Ovary (tissue), 9 donors: ENCODE results near the gene ASB1. TPM values are rescaled to one million over a fixed set of nuclear protein-coding genes. Genes with fewer than 3 reads are reported as not detected.

ENCODE experiments used
- DNase-seq, 5 donors: peaks; one replicate each; pipeline ENCODE4 v3.0.0-alpha.2; 2019 to 2020
- H3K27ac ChIP-seq, 2 donors: fragments of 200-600 bp; one replicate each; pipeline versions ENCODE4 v1.5.1 to v1.8.0; 2019 to 2022
- H3K27me3 ChIP-seq: fragments of 200-600 bp; one replicate; pipeline ENCODE4 v1.8.0; 2022
- H3K36me3 ChIP-seq: fragments of 200-600 bp; sonication (generic); one replicate; pipeline ENCODE4 v1.5.1; 2019
- H3K4me1 ChIP-seq: one replicate; pipeline ENCODE4 v1.8.1; 2013; ENCODE audit warnings: mild to moderate bottlenecking, moderate library complexity; ENCODE audit not compliant: insufficient read depth
- H3K4me3 ChIP-seq: fragments of 200-600 bp; sonication (generic); one replicate; pipeline ENCODE4 v1.5.1; 2017
- H3K9me3 ChIP-seq, 2 donors: fragments of 200-600 bp in 1 of 2; sonication (generic) in 1 of 2; one replicate each; pipeline versions ENCODE4 v1.5.1 to v1.8.1; 2013 to 2019; ENCODE audit warnings: mild to moderate bottlenecking in 1 of 2, moderate library complexity in 1 of 2
- CTCF ChIP-seq, 3 donors: fragments of 450-650 bp in 2 of 3; fragments of 200-600 bp in 1 of 3; IDR thresholded peaks; one replicate each; pipeline versions ENCODE4 v1.5.1 to v1.8.0; 2016 to 2022; ENCODE audit warnings: antibody characterized with exemption in 3 of 3, mild to moderate bottlenecking in 1 of 3
- EP300 ChIP-seq: sonication (generic); formaldehyde crosslinking; IDR thresholded peaks from one replicate; pipeline ENCODE4 v1.6.1; 2017; ENCODE audit warnings: antibody characterized with exemption
- POLR2A ChIP-seq: fragments of 450-650 bp; IDR thresholded peaks from one replicate; pipeline ENCODE4 v1.6.1; 2017; ENCODE audit warnings: antibody characterized with exemption, mild to moderate bottlenecking, moderate library complexity
- WGBS, 3 donors: extraction: QIAGEN DNeasy Blood & Tissue Kit in 1 of 3; methylation state at CpG; one replicate each; pipeline versions ENCODE4 v1.1.5 to v1.1.7; 2013 to 2017; 5-methylcytosine and 5-hydroxymethylcytosine counted together
- intact Hi-C, 4 donors: fragments of 100-400 bp; cut with DNase I; formaldehyde crosslinking; loops; one replicate each; pipeline versions ENCODE4 v1.11.0 to v1.15.1; 2022 to 2023
- polyA plus RNA-seq, 2 donors: library from polyadenylated mRNA; stranded (reverse); fragments of 200-250 nt in 1 of 2; fragments of 350-450 nt in 1 of 2; fragmentation: Illumina TruSeq in 1 of 2; extraction: RNeasy Lipid Tissue Mini Kit (QIAGEN cat#74804) in 1 of 2; gene quantifications; one replicate each; pipeline ENCODE4 v1.2.3, GENCODE V29; 2013 to 2014
- total RNA-seq, 7 donors: library from RNA; depleted of rRNA in 2 of 7; stranded (reverse); fragments of >200 nt in 2 of 7; fragmentation: NEBNext Ultra II Directional in 3 of 7; extraction: Animal tissue kit (Norgen Biotek cat#: 25700) in 3 of 7; gene quantifications; one replicate each; pipeline versions ENCODE4 v1.1.0 to v1.2.4, GENCODE V29; 2016 to 2023
- donor health status: DM: no; HTN: no; CAD: no; lungs with moderate emphysema.
- donor health status: DM: no; HTN: no; CAD: no.
- donor health status: Bipolar disorder and iron deficiency.
- donor health status: DM: yes; HTN: yes; CAD: no.
- donor health status: DM: no; HTN: no; CAD: no.
- donor health status: DM: yes; HTN: yes; CAD: no.

Gene ASB1
- total and polyA plus RNA-seq, 9 donors: 9.3 to 34.0 (median 29.6) TPM

GRCh38 chr2:238391042-238391689 is 35.6 kb upstream of the ASB1 start:
- Histone ChIP-seq H3K36me3 (no peaks in the 10 kb centered on the region), H3K4me1 (no peaks in the 10 kb centered on the region), H3K27ac (no peak overlapping the region), H3K9me3 (no peaks in the 10 kb centered on the region), H3K27me3 (no peaks in the 10 kb centered on the region), H3K4me3 (no peak overlapping the region)
- TF ChIP-seq POLR2A (no peak), EP300 (no peak), CTCF (IDR thresholded peaks at IDR 0.05) (no peak)
- intact Hi-C loops: no loop called here
- no peak for DNase-seq
- 90 to 94% (median 92%) methylated on average over 6 of the region's 6 CpGs for WGBS, 3 donors

GRCh38 chr2:238396663-238397062 is 30.1 kb upstream of the ASB1 start:
- H3K9me3 ChIP-seq: no peaks in the 10 kb centered on the region
- no peak overlapping the region for H3K27ac ChIP-seq
- H3K4me3 ChIP-seq: no peak overlapping the region
- intact Hi-C loops: no loop called here
- no peak for DNase-seq
- 87 to 90% (median 88%) methylated on average over 7 of the region's 7 CpGs for WGBS, 3 donors
- no peak for TF ChIP-seq POLR2A
- TF ChIP-seq EP300: no peak
- no peak for TF ChIP-seq CTCF (IDR thresholded peaks at IDR 0.05)
- H3K4me1 ChIP-seq: no peaks in the 10 kb centered on the region
- H3K27me3 ChIP-seq: no peaks in the 10 kb centered on the region
- H3K36me3 ChIP-seq: no peaks in the 10 kb centered on the region

GRCh38 chr2:238397356-238397755 is 29.4 kb upstream of the ASB1 start:
- no peaks in the 10 kb centered on the region for H3K27me3 ChIP-seq
- intact Hi-C loops: no loop called here
- no peak overlapping the region for H3K27ac ChIP-seq
- H3K36me3 ChIP-seq: no peaks in the 10 kb centered on the region
- TF ChIP-seq POLR2A (no peak), CTCF (IDR thresholded peaks at IDR 0.05) (no peak), EP300 (no peak)
- no peaks in the 10 kb centered on the region for H3K4me1 ChIP-seq
- H3K4me3 ChIP-seq: no peak overlapping the region
- no peaks in the 10 kb centered on the region for H3K9me3 ChIP-seq
- no peak for DNase-seq
- 78 to 88% (median 86%) methylated on average over 14 of the region's 14 CpGs for WGBS, 3 donors

GRCh38 chr2:238398577-238398976 is 28.1 kb upstream of the ASB1 start:
- no peak overlapping the region for H3K27ac ChIP-seq
- H3K27me3 ChIP-seq: no peaks in the 10 kb centered on the region
- H3K4me1 ChIP-seq: no peaks in the 10 kb centered on the region
- H3K4me3 ChIP-seq: no peak overlapping the region
- TF ChIP-seq EP300 (no peak), POLR2A (no peak), CTCF (IDR thresholded peaks at IDR 0.05) (no peak)
- H3K9me3 ChIP-seq: no peaks in the 10 kb centered on the region
- WGBS, 3 donors: 77 to 82% (median 79%) methylated on average over 6 of the region's 6 CpGs
- DNase-seq: no peak
- intact Hi-C loops: no loop called here
- H3K36me3 ChIP-seq: no peaks in the 10 kb centered on the region
